Vagina (tissue), 2 donors: ENCODE results near the gene AOX1.

Experiments
- CTCF ChIP-seq, 3 experiments: fragments of 450-650 bp in 2 of 3; fragments of 200-600 bp in 1 of 3; sonication (generic) in 1 of 3; IDR thresholded peaks; one replicate each; pipeline ENCODE4 v1.5.1; 2017 to 2019; ENCODE audit warnings: antibody characterized with exemption in 3 of 3, mild to moderate bottlenecking in 2 of 3, moderate library complexity in 2 of 3
- POLR2AphosphoS5 ChIP-seq, 2 donors: sonication (generic); formaldehyde crosslinking; IDR thresholded peaks; one replicate each; pipeline ENCODE4 v1.9.0; 2017; ENCODE audit warnings: antibody characterized with exemption in 2 of 2, mild to moderate bottlenecking in 2 of 2, low read depth in 1 of 2; ENCODE audit not compliant: insufficient read depth in 1 of 2

- TF ChIP-seq CTCF (IDR thresholded peaks at IDR 0.05) (no peak), POLR2AphosphoS5 (IDR thresholded peaks at IDR 0.05; ENCODE audit: insufficient read depth in 1 of 2, low read depth in 1 of 2) (no peak)
Observed at GRCh38 chr2:200667413-200667812, 81.6 kb downstream of the AOX1 start.
